GM12891 (cell line): ENCODE results near the gene PAK5.

ENCODE experiments used
- POLR2A ChIP-seq: IDR thresholded peaks from 2 replicates; pipeline ENCODE4 v1.6.1; 2011; ENCODE audit warnings: low read depth, low read length, control low read depth
- POLR2AphosphoS5 ChIP-seq: IDR thresholded peaks from 2 replicates; pipeline ENCODE4 v1.6.1; 2011; ENCODE audit warnings: low read depth, low read length, control low read depth
- TAF1 ChIP-seq: IDR thresholded peaks from 2 replicates; pipeline ENCODE4 v1.6.1; 2011; ENCODE audit warnings: low read depth, low read length, control low read depth

DNA sequence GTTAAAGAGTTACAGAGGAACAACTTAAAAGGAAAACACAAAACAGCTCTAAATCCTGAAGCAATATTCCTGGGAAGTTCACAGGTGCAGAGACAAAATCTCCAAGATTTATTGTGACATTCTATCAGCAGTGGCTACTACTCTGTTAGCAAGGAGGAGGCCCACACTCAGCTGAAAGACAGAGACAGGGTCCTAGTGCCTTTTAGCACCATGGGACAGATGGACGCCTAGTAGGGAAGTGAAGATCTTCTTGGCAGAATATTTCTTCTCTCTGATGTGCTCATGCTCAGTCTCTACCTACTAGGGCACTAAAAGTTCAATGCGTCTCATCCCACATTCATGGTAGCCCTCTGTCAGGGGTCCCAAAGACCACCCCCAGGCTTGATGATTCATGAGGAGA is 191.1 kb downstream of the PAK5 start:
- no peak for TF ChIP-seq TAF1
- no peak for TF ChIP-seq POLR2A
- TF ChIP-seq POLR2AphosphoS5: no peak
